Left colon (tissue), 2 donors: ENCODE measurements around the gene POLD1. TPM values are rescaled to one million over a fixed set of nuclear protein-coding genes. Genes with fewer than 3 reads are reported as not detected.

Source experiments
- ATAC-seq: fragments of 200-7000 bp; cut with Tn5 transposase; one replicate; pipeline ENCODE4 v1.9.1; 2020; ENCODE audit warnings: mild to moderate bottlenecking, moderate library complexity
- DNase-seq, 2 donors: peaks; one replicate each; pipeline ENCODE4 v3.0.0-alpha.2; 2020
- intact Hi-C, 2 donors: fragments of 100-400 bp; cut with DNase I in 1 of 2; cut with micrococcal nuclease in 1 of 2; formaldehyde crosslinking; loops; one replicate each; pipeline versions ENCODE4 v1.11.2 to v1.14.0; 2022; cut with DNase I, micrococcal nuclease
- total RNA-seq, 2 donors: library from RNA; stranded (reverse); fragmentation: NEBNext Ultra II Directional; extraction: Animal tissue kit (Norgen Biotek cat#: 25700); gene quantifications; one replicate each; pipeline ENCODE4 v1.2.1, GENCODE V29; 2021
- donor health status: DM: no; HTN: no; CAD: no.
- donor health status: DM: yes; HTN: yes; CAD: no.

The POLD1 gene
- total RNA-seq, 2 donors from 2014 or later, result 26.0 to 28.2 TPM

- ATAC-seq (no peak), DNase-seq (no peak)
- intact Hi-C loops, result loop anchor here in 1 of 2 donors (10.0 kb wide), 2 partner anchors 53 to 103 kb away; partner anchors contain the start of gene SPIB
These were observed 22.1 kb upstream of the POLD1 start for GRCh38 chr19:50362030-50362412.

- DNase-seq, result no peak
- no peak for ATAC-seq
- intact Hi-C loops, result loop anchor here in 1 of 2 donors (10.0 kb wide), 2 partner anchors 52 to 102 kb away; partner anchors contain the start of gene SPIB
These were observed 21.3 kb upstream of the POLD1 start for GRCh38 chr19:50362656-50363424.

GRCh38 chr19:50365434-50366306 is 18.5 kb upstream of the POLD1 start, which contains the start of gene NAPSA:
Gene NAPSA, minus strand, starts transcription at chr19:50365639. Its CDS starts 18 bp downstream, at chr19:50365621.
- intact Hi-C loops, result loop anchor here in 1 of 2 donors (10.0 kb wide), 2 partner anchors 49 to 99 kb away; partner anchors contain the start of gene SPIB
- no peak for DNase-seq
- ATAC-seq, result no peak

- ATAC-seq (peak; percentile 96), DNase-seq (peak; percentile 88 to 90)
- intact Hi-C loops, result loop anchor here in 1 of 2 donors (10.0 kb wide), 2 partner anchors 46 to 96 kb away; partner anchors contain the start of gene SPIB
These were observed 15.2 kb upstream of the POLD1 start for GRCh38 chr19:50368649-50369570.

GRCh38 chr19:50371914-50372475 is 12.2 kb upstream of the POLD1 start:
- no peak for ATAC-seq
- intact Hi-C loops, result no loop called here

GRCh38 chr19:50376166-50377050 is 7.7 kb upstream of the POLD1 start, which contains the start of gene NR1H2:
Gene NR1H2, plus strand, starts transcription at chr19:50376457. Its CDS starts 1,149 bp downstream, at chr19:50377606.
- intact Hi-C loops, result no loop called here

More at GRCh38 chr19:50371914-50372475, 12.2 kb upstream of the POLD1 start:
- no peak for DNase-seq

GRCh38 chr19:50377051-50377461 is 7.1 kb upstream of the POLD1 start:
- intact Hi-C loops, result no loop called here
- ATAC-seq, result peak; percentile 12
- DNase-seq, result peak; percentile 57 to 72

More at GRCh38 chr19:50376166-50377050, 7.7 kb upstream of the POLD1 start, which contains the start of gene NR1H2:
- peak; percentile 94 for ATAC-seq
- DNase-seq, result peak; percentile 96 to 97

GRCh38 chr19:50377517-50377916 is 6.6 kb upstream of the POLD1 start:
- intact Hi-C loops, result no loop called here
- ATAC-seq (no peak), DNase-seq (no peak)

GRCh38 chr19:50378169-50378862 is 5.8 kb upstream of the POLD1 start:
- intact Hi-C loops, result no loop called here

GRCh38 chr19:50378863-50379236 is 5.3 kb upstream of the POLD1 start:
- no peak for DNase-seq
- intact Hi-C loops, result no loop called here
- ATAC-seq, result no peak

More at GRCh38 chr19:50378169-50378862, 5.8 kb upstream of the POLD1 start:
- ATAC-seq, result no peak
- no peak for DNase-seq

GRCh38 chr19:50379602-50380001 is 4.5 kb upstream of the POLD1 start:
- DNase-seq (no peak), ATAC-seq (no peak)
- intact Hi-C loops, result no loop called here

- ATAC-seq (no peak), DNase-seq (no peak)
- intact Hi-C loops, result no loop called here
These were observed 4.0 kb upstream of the POLD1 start for GRCh38 chr19:50380137-50380536.

GRCh38 chr19:50380751-50381151 is 3.4 kb upstream of the POLD1 start:
- DNase-seq (no peak), ATAC-seq (no peak)
- intact Hi-C loops, result no loop called here

- DNase-seq (no peak), ATAC-seq (no peak)
- intact Hi-C loops, result no loop called here
These were observed 2.0 kb upstream of the POLD1 start for GRCh38 chr19:50381881-50382729.

- DNase-seq, result no peak
- ATAC-seq, result no peak
- intact Hi-C loops, result no loop called here
These were observed 921 bp upstream of the POLD1 start for GRCh38 chr19:50383001-50383851.
